SK-N-SH treated with all-trans-retinoic acid at 6 μM for 48 hours (cell line): ENCODE results near the gene DNAAF1.

ENCODE experiments used
- ATAC-seq: fragments of 200-7000 bp; cut with Tn5 transposase; 3 replicates; pipeline ENCODE4 v1.9.1; 2020; ENCODE audit warnings: mild to moderate bottlenecking, moderate library complexity
- ARNTL ChIP-seq: fragments of 450-650 bp; formaldehyde crosslinking; IDR thresholded peaks from 2 replicates; pipeline ENCODE4 v1.5.0; 2020; ENCODE audit warnings: low read depth, mild to moderate bottlenecking, moderate library complexity, borderline replicate concordance
- BACH2 ChIP-seq: fragments of 250-450 bp; sonication (Bioruptor Pico); IDR thresholded peaks from 2 replicates; pipeline ENCODE4 v1.9.0; 2021; ENCODE audit warnings: mild to moderate bottlenecking, borderline replicate concordance
- CREB5 ChIP-seq: fragments of 250-450 bp; sonication (Bioruptor Pico); IDR thresholded peaks from 2 replicates; pipeline ENCODE4 v1.5.1; 2020; ENCODE audit warnings: low read depth, mild to moderate bottlenecking, moderate library complexity
- CSDC2 ChIP-seq: fragments of 250-450 bp; sonication (Bioruptor Pico); IDR thresholded peaks from 2 replicates; pipeline ENCODE4 v1.5.0; 2020; ENCODE audit warnings: mild to moderate bottlenecking, moderate library complexity
- CSRNP3 ChIP-seq: fragments of 250-450 bp; sonication (Bioruptor Pico); IDR thresholded peaks from 2 replicates; pipeline ENCODE4 v1.5.1; 2021; ENCODE audit warnings: mild to moderate bottlenecking, moderate library complexity
- ESRRG ChIP-seq: fragments of 250-450 bp; sonication (Bioruptor Pico); IDR thresholded peaks from 2 replicates; pipeline ENCODE4 v1.6.1; 2021; ENCODE audit warnings: mild to moderate bottlenecking
- ISL1 ChIP-seq: fragments of 250-450 bp; sonication (Bioruptor Pico); IDR thresholded peaks from 2 replicates; pipeline ENCODE4 v2.1.2; 2022; ENCODE audit warnings: mild to moderate bottlenecking, moderate library complexity
- OSR1 ChIP-seq: fragments of 250-450 bp; sonication (Bioruptor Pico); IDR thresholded peaks from 2 replicates; pipeline ENCODE4 v1.8.0; 2022; ENCODE audit warnings: moderate library complexity, mild to moderate bottlenecking, inconsistent platforms
- PATZ1 ChIP-seq: fragments of 250-450 bp; sonication (Bioruptor Pico); IDR thresholded peaks from 2 replicates; pipeline ENCODE4 v1.8.0; 2020; ENCODE audit warnings: mild to moderate bottlenecking, moderate library complexity, borderline replicate concordance
- POU6F1 ChIP-seq: fragments of 250-450 bp; sonication (Bioruptor Pico); IDR thresholded peaks from 2 replicates; pipeline ENCODE4 v1.8.0; 2021; ENCODE audit warnings: low read depth, mild to moderate bottlenecking, moderate library complexity, borderline replicate concordance
- PPARA ChIP-seq: fragments of 250-450 bp; sonication (Bioruptor Pico); IDR thresholded peaks from 2 replicates; pipeline ENCODE4 v1.5.0; 2020; ENCODE audit warnings: mild to moderate bottlenecking, borderline replicate concordance
- SNAI2 ChIP-seq: fragments of 250-450 bp; sonication (Bioruptor Pico); IDR thresholded peaks from 2 replicates; pipeline ENCODE4 v1.5.0; 2020; ENCODE audit warnings: mild to moderate bottlenecking, moderate library complexity
- TCF4 ChIP-seq: fragments of 250-450 bp; sonication (Bioruptor Pico); IDR thresholded peaks from 2 replicates; pipeline ENCODE4 v1.8.0; 2021; ENCODE audit warnings: mild to moderate bottlenecking, moderate library complexity, borderline replicate concordance
- TOX ChIP-seq: fragments of 250-450 bp; sonication (Bioruptor Pico); IDR thresholded peaks from 2 replicates; pipeline ENCODE4 v1.8.0; 2021; ENCODE audit warnings: mild to moderate bottlenecking, moderate library complexity, borderline replicate concordance
- TSHZ2 ChIP-seq: fragments of 250-450 bp; sonication (Bioruptor Pico); IDR thresholded peaks from 2 replicates; pipeline ENCODE4 v1.5.0; 2020; ENCODE audit warnings: mild to moderate bottlenecking, moderate library complexity
- ZC3H10 ChIP-seq: fragments of 250-450 bp; sonication (Bioruptor Pico); IDR thresholded peaks from 2 replicates; pipeline ENCODE4 v1.5.1; 2021; ENCODE audit warnings: mild to moderate bottlenecking, moderate library complexity
- ZFP3 ChIP-seq: fragments of 250-450 bp; sonication (Bioruptor Pico); IDR thresholded peaks from 2 replicates; pipeline ENCODE4 v1.5.0; 2020; ENCODE audit warnings: mild to moderate bottlenecking, moderate library complexity
- ZFP30 ChIP-seq: fragments of 450-650 bp; formaldehyde crosslinking; IDR thresholded peaks from 2 replicates; pipeline ENCODE4 v1.5.0; 2022; ENCODE audit warnings: mild to moderate bottlenecking, moderate library complexity
- ZNF565 ChIP-seq: fragments of 450-650 bp; formaldehyde crosslinking; conservative IDR thresholded peaks from 2 replicates; pipeline ENCODE4 v1.5.0; 2020; ENCODE audit warnings: low read depth, mild to moderate bottlenecking, moderate library complexity
- ZNF70 ChIP-seq: fragments of 450-650 bp; formaldehyde crosslinking; IDR thresholded peaks from 2 replicates; pipeline ENCODE4 v1.5.0; 2020; ENCODE audit warnings: mild to moderate bottlenecking, moderate library complexity
- ZNF8 ChIP-seq: fragments of 450-650 bp; formaldehyde crosslinking; IDR thresholded peaks from 2 replicates; pipeline ENCODE4 v1.5.0; 2020; ENCODE audit warnings: mild to moderate bottlenecking, moderate library complexity

DNAAF1 gene

GRCh38 chr16:84193480-84193879 lies 48.4 kb downstream of the DNAAF1 start (continued):
- TF ChIP-seq ARNTL (CRISPR knock-in tag), result no peak

GRCh38 chr16:84194018-84194417 lies 48.9 kb downstream of the DNAAF1 start:
- TF ChIP-seq TCF4 (CRISPR knock-in tag) (no peak), ESRRG (no peak), PATZ1 (CRISPR knock-in tag) (no peak), TSHZ2 (CRISPR knock-in tag) (no peak)
- ATAC-seq, result no peak

- TF ChIP-seq ZFP30 (CRISPR knock-in tag) (no peak), POU6F1 (no peak), ZNF8 (CRISPR knock-in tag) (no peak), ZNF70 (CRISPR knock-in tag) (no peak), BACH2 (no peak), SNAI2 (CRISPR knock-in tag) (no peak), ZFP3 (CRISPR knock-in tag) (no peak), ZC3H10 (CRISPR knock-in tag) (no peak)
- no peak for ATAC-seq
Observed at GRCh38 chr16:84194470-84195200, 49.5 kb downstream of the DNAAF1 start.

- ATAC-seq, result no peak
- no peak for TF ChIP-seq OSR1
- TF ChIP-seq CREB5 (CRISPR knock-in tag), result no peak
- no peak for TF ChIP-seq TOX
- no peak for TF ChIP-seq ZNF8 (CRISPR knock-in tag)
- TF ChIP-seq ZNF565 (CRISPR knock-in tag), result no peak
- no peak for TF ChIP-seq CSDC2 (CRISPR knock-in tag)
- TF ChIP-seq PPARA (CRISPR knock-in tag), result no peak
- no peak for TF ChIP-seq CSRNP3
- no peak for TF ChIP-seq ESRRG
- TF ChIP-seq ISL1, result no peak
- TF ChIP-seq ZFP30 (CRISPR knock-in tag), result no peak
Observed at GRCh38 chr16:84195201-84196093, 50.3 kb downstream of the DNAAF1 start.
